KMS-11 (cell line): ENCODE data around the gene SYMPK.

Experiments used
- H2AFZ ChIP-seq: fragments of 200-600 bp; sonication (generic); 2 replicates; pipeline ENCODE4 v1.6.1; 2016; ENCODE audit warnings: antibody characterized with exemption, mixed run types, low read depth
- H3K27ac ChIP-seq: fragments of 200-600 bp; sonication (generic); 2 replicates; pipeline ENCODE4 v1.6.1; 2016; ENCODE audit warnings: mild to moderate bottlenecking, mixed run types
- H3K27me3 ChIP-seq: fragments of 200-600 bp; sonication (generic); 2 replicates; pipeline ENCODE4 v1.6.1; 2017; ENCODE audit warnings: mild to moderate bottlenecking, low read depth, mixed run types, moderate library complexity; ENCODE audit not compliant: insufficient read depth
- H3K36me3 ChIP-seq: fragments of 200-600 bp; sonication (generic); 2 replicates; pipeline ENCODE4 v1.6.1; 2017; ENCODE audit warnings: mild to moderate bottlenecking, mixed run types; ENCODE audit not compliant: insufficient read depth
- H3K4me1 ChIP-seq: fragments of 200-600 bp; sonication (generic); 2 replicates; pipeline ENCODE4 v1.6.1; 2016; ENCODE audit warnings: mild to moderate bottlenecking, low read depth, mixed run types; ENCODE audit not compliant: poor library complexity, severe bottlenecking
- H3K4me2 ChIP-seq: fragments of 200-600 bp; sonication (generic); 2 replicates; pipeline ENCODE4 v1.7.0; 2016; ENCODE audit warnings: mild to moderate bottlenecking, mixed run types
- H3K4me3 ChIP-seq: fragments of 200-600 bp; sonication (generic); IDR thresholded peaks from 2 replicates; pipeline ENCODE4 v1.6.1; 2017; ENCODE audit warnings: low read depth, low read length, mixed read lengths; ENCODE audit not compliant: insufficient read depth
- H3K79me2 ChIP-seq: fragments of 200-600 bp; sonication (generic); 2 replicates; pipeline ENCODE4 v1.6.1; 2016; ENCODE audit warnings: low read depth, mixed run types; ENCODE audit not compliant: insufficient read depth
- H3K9ac ChIP-seq: fragments of 200-600 bp; sonication (generic); 2 replicates; pipeline ENCODE4 v1.6.1; 2016; ENCODE audit warnings: mild to moderate bottlenecking, mixed run types
- H4K20me1 ChIP-seq: fragments of 200-600 bp; sonication (generic); 2 replicates; pipeline ENCODE4 v1.6.1; 2016; ENCODE audit warnings: mild to moderate bottlenecking, mixed run types; ENCODE audit not compliant: insufficient read depth
- CTCF ChIP-seq: fragments of 200-600 bp; sonication (generic); conservative IDR thresholded peaks from 2 replicates; pipeline ENCODE4 v1.6.1; 2017; ENCODE audit warnings: low read depth, mild to moderate bottlenecking, antibody characterized with exemption, low read length, moderate library complexity, mixed read lengths

SYMPK gene

GRCh38 chr19:45794627-45795026 lies 68.3 kb downstream of the SYMPK start:
- Histone ChIP-seq H2AFZ (no peak overlapping the region), H3K27ac (no peak overlapping the region), H3K4me2 (no peak overlapping the region), H3K36me3 (peaks cover 7% of the 10 kb centered on the region; the same call in 1 of the 2 replicates), H3K4me3 (no peak overlapping the region), H3K4me1 (peaks cover 28% of the 10 kb centered on the region), H3K9ac (no peak overlapping the region), H3K27me3 (0 out of 2 replicates have a peak, but pooled peaks cover 3% of the 10 kb centered on the region), H4K20me1 (no peaks in the 10 kb centered on the region), H3K79me2 (peaks cover 18% of the 10 kb centered on the region)
- TF ChIP-seq CTCF = no peak

GRCh38 chr19:45793876-45794275 lies 69.1 kb downstream of the SYMPK start:
- H4K20me1 ChIP-seq = no peaks in the 10 kb centered on the region
- H3K4me3 ChIP-seq = no peak overlapping the region
- no peak overlapping the region for H3K9ac ChIP-seq
- H3K4me1 ChIP-seq = peaks cover 21% of the 10 kb centered on the region
- H3K27me3 ChIP-seq = 0 out of 2 replicates have a peak, but pooled peaks cover 3% of the 10 kb centered on the region
- no peak for TF ChIP-seq CTCF
- H2AFZ ChIP-seq = no peak overlapping the region
- no peak overlapping the region for H3K4me2 ChIP-seq
- H3K27ac ChIP-seq = no peak overlapping the region
- peaks cover 7% of the 10 kb centered on the region; the same call in 1 of the 2 replicates for H3K36me3 ChIP-seq
- peaks cover 18% of the 10 kb centered on the region for H3K79me2 ChIP-seq

GRCh38 chr19:45793178-45793564 lies 69.8 kb downstream of the SYMPK start:
- Histone ChIP-seq H4K20me1 (no peaks in the 10 kb centered on the region), H3K79me2 (peaks cover 18% of the 10 kb centered on the region), H3K4me3 (no peak overlapping the region), H3K4me2 (peak overlapping the region; percentile 52), H3K36me3 (peaks cover 7% of the 10 kb centered on the region; the same call in 1 of the 2 replicates), H2AFZ (no peak overlapping the region), H3K27ac (no peak overlapping the region), H3K4me1 (peaks cover 20% of the 10 kb centered on the region), H3K9ac (no peak overlapping the region), H3K27me3 (0 out of 2 replicates have a peak, but pooled peaks cover 3% of the 10 kb centered on the region)
- no peak for TF ChIP-seq CTCF

GRCh38 chr19:45792470-45793177 lies 70.3 kb downstream of the SYMPK start, which contains the start of gene DMWD:
DMWD (minus strand) TSS chr19:45792845; CDS start chr19:45792756, 89 bp downstream.
- no peak within 1 kb of the TSS for H3K4me3 ChIP-seq
- 0 out of 2 replicates have a peak, but pooled peaks cover 3% of the 10 kb centered on the region for H3K27me3 ChIP-seq
- H3K27ac ChIP-seq = peak within 1 kb of the TSS; percentile 34; the same call in 1 of the 2 replicates
- peaks cover 20% of the 10 kb centered on the region for H3K4me1 ChIP-seq
- no peaks in the 10 kb centered on the region for H4K20me1 ChIP-seq
- TF ChIP-seq CTCF = no peak
- H3K9ac ChIP-seq = peak within 1 kb of the TSS; percentile 75; the same call in 1 of the 2 replicates
- peak within 1 kb of the TSS; percentile 39 for H2AFZ ChIP-seq
- peaks cover 7% of the 10 kb centered on the region; the same call in 1 of the 2 replicates for H3K36me3 ChIP-seq
- peak within 1 kb of the TSS; percentile 85 for H3K4me2 ChIP-seq
- peaks cover 18% of the 10 kb centered on the region for H3K79me2 ChIP-seq
